SKM-1 treated with dmso at 0.1 percent for 144 hours (cell line): Measurements from ENCODE around the gene SEC61B.

Experiments
- DNase-seq: peaks from one replicate; lab custom pipeline; 2025; ENCODE audit not compliant: unreplicated experiment; lab: John Stamatoyannopoulos, UW

SEC61B gene

GRCh38 chr9:99221621-99222415 lies at the start of gene SEC61B, which contains the start of gene ALG2:
Gene SEC61B, plus strand, starts transcription at chr9:99222282. Its CDS starts 82 bp downstream, at chr9:99222364.
Gene ALG2, minus strand, starts transcription at chr9:99221942. Its CDS starts 48 bp downstream, at chr9:99221894.
- DNase-seq = peak; percentile 76

GRCh38 chr9:99173570-99174504 lies 48.2 kb upstream of the SEC61B start:
- no peak for DNase-seq

- DNase-seq = no peak
Measured at GRCh38 chr9:99176527-99177013, 45.5 kb upstream of the SEC61B start.

- no peak for DNase-seq
Measured at GRCh38 chr9:99177576-99178366, 44.3 kb upstream of the SEC61B start.

GRCh38 chr9:99178912-99179872 lies 42.9 kb upstream of the SEC61B start:
- no peak for DNase-seq

GRCh38 chr9:99180199-99180598 lies 41.9 kb upstream of the SEC61B start:
- DNase-seq = no peak

- DNase-seq = no peak
Measured at GRCh38 chr9:99180662-99181061, 41.4 kb upstream of the SEC61B start.

GRCh38 chr9:99181206-99181605 lies 40.9 kb upstream of the SEC61B start:
- DNase-seq = no peak

- no peak for DNase-seq
Measured at GRCh38 chr9:99181621-99182020, 40.5 kb upstream of the SEC61B start.

- no peak for DNase-seq
Measured at GRCh38 chr9:99182356-99182755, 39.7 kb upstream of the SEC61B start.

GRCh38 chr9:99183616-99184015 lies 38.5 kb upstream of the SEC61B start:
- DNase-seq = no peak

GRCh38 chr9:99184110-99184474 lies 38.0 kb upstream of the SEC61B start:
- DNase-seq = no peak

- peak; percentile 31 for DNase-seq
Measured at GRCh38 chr9:99184475-99185347, 37.4 kb upstream of the SEC61B start.

GRCh38 chr9:99185348-99185632 lies 36.8 kb upstream of the SEC61B start:
- DNase-seq = no peak

GRCh38 chr9:99185934-99186333 lies 36.1 kb upstream of the SEC61B start:
- DNase-seq = no peak

- DNase-seq = no peak
Measured at GRCh38 chr9:99187311-99187710, 34.8 kb upstream of the SEC61B start.

GRCh38 chr9:99189186-99189585 lies 32.9 kb upstream of the SEC61B start:
- DNase-seq = no peak

- no peak for DNase-seq
Measured at GRCh38 chr9:99189887-99190596, 32.0 kb upstream of the SEC61B start.
